ENCODE measurements around the gene EIF1AX.

GRCh38 chrX:20101934-20102581, 39.6 kb downstream of the EIF1AX start:
- no peak for TF ChIP-seq CTCF (IDR thresholded peaks at IDR 0.05 in 2 of 3, conservative IDR thresholded peaks at IDR 0.05 in 1 of 3; ENCODE audit: borderline replicate concordance in 1 of 3, insufficient read depth in 1 of 3, low read depth in 2 of 3, low read length in 2 of 3)
- no peak for TF ChIP-seq CEBPB (IDR thresholded peaks at IDR 0.05; ENCODE audit: low read depth)
- TF ChIP-seq ELF1 (IDR thresholded peaks at IDR 0.05; ENCODE audit: borderline replicate concordance, low read depth): no peak
- no peak for TF ChIP-seq EZH2 (IDR thresholded peaks at IDR 0.05)
- no peak for TF ChIP-seq JUND (IDR thresholded peaks at IDR 0.05)
- no peak for TF ChIP-seq ZNF274 (IDR thresholded peaks at IDR 0.05; ENCODE audit: low read depth, low read length)

All from HCT116 (cell line).